Mesenchymal stem cell (in vitro differentiated cells and primary cell): ENCODE measurements around the gene TSPAN8.

ENCODE experiments used
- DNase-seq: peaks from one replicate; pipeline ENCODE4 v3.0.0-alpha.2; 2013
- H2AFZ ChIP-seq: one replicate; pipeline ENCODE4 v1.6.1; 2013; ENCODE audit warnings: low read depth, mild to moderate bottlenecking, control low read depth, inconsistent platforms, low read length, moderate library complexity
- H2AK5ac ChIP-seq: 2 replicates; pipeline ENCODE4 v1.6.1; 2013; ENCODE audit warnings: low read length, moderate library complexity, mild to moderate bottlenecking, inconsistent platforms; ENCODE audit not compliant: severe bottlenecking
- H2BK120ac ChIP-seq: one replicate; pipeline ENCODE4 v1.6.1; 2013; ENCODE audit warnings: low read depth, mild to moderate bottlenecking, inconsistent platforms, low read length, moderate library complexity
- H2BK12ac ChIP-seq, 2 experiments: one replicate each; pipeline ENCODE4 v1.6.1; 2013; ENCODE audit warnings: inconsistent platforms in 2 of 2, low read length in 2 of 2, mild to moderate bottlenecking in 2 of 2, moderate library complexity in 2 of 2, control low read depth in 1 of 2
- H2BK15ac ChIP-seq: one replicate; pipeline ENCODE4 v1.6.1; 2013; ENCODE audit warnings: mild to moderate bottlenecking, low read depth, inconsistent platforms; ENCODE audit not compliant: poor library complexity, severe bottlenecking
- H2BK5ac ChIP-seq: 2 replicates; pipeline ENCODE4 v1.6.1; 2013; ENCODE audit warnings: low read depth, mild to moderate bottlenecking, low read length, control low read depth, inconsistent platforms; ENCODE audit not compliant: poor library complexity, severe bottlenecking
- H3K14ac ChIP-seq, 2 experiments: one replicate each; pipeline ENCODE4 v1.6.1; 2013; ENCODE audit warnings: inconsistent platforms in 2 of 2, low read length in 2 of 2, control low read depth in 1 of 2, mild to moderate bottlenecking in 1 of 2, moderate library complexity in 1 of 2
- H3K18ac ChIP-seq, 2 experiments: one replicate each; pipeline ENCODE4 v1.6.1; 2013; ENCODE audit warnings: inconsistent platforms in 2 of 2, low read length in 2 of 2, control low read depth in 1 of 2, low read depth in 1 of 2, mild to moderate bottlenecking in 1 of 2
- H3K23ac ChIP-seq, 2 experiments: one replicate each; pipeline ENCODE4 v1.6.1; 2013; ENCODE audit warnings: inconsistent platforms in 2 of 2, low read length in 2 of 2, mild to moderate bottlenecking in 2 of 2, moderate library complexity in 2 of 2, control low read depth in 1 of 2
- H3K27ac ChIP-seq: 2 replicates; pipeline ENCODE4 v1.5.1; 2013; ENCODE audit warnings: mild to moderate bottlenecking, moderate library complexity, low read length, control low read depth, inconsistent platforms; ENCODE audit not compliant: poor library complexity, severe bottlenecking
- H3K27me3 ChIP-seq, 2 experiments: 2 replicates each; pipeline versions ENCODE4 v1.6.1 to v1.7.0; 2013; ENCODE audit warnings: low read length in 2 of 2, mild to moderate bottlenecking in 2 of 2, moderate library complexity in 2 of 2, control low read depth in 1 of 2, inconsistent platforms in 1 of 2; ENCODE audit not compliant: control insufficient read depth in 1 of 2, insufficient read depth in 1 of 2
- H3K36me3 ChIP-seq, 2 experiments: 2 replicates each; pipeline versions ENCODE4 v1.6.1 to v1.7.0; 2013; ENCODE audit warnings: low read length in 2 of 2, control low read depth in 1 of 2, inconsistent platforms in 1 of 2, low read depth in 1 of 2, mild to moderate bottlenecking in 1 of 2; ENCODE audit not compliant: insufficient read depth in 2 of 2, control insufficient read depth in 1 of 2
- H3K4ac ChIP-seq, 2 experiments: one replicate each; pipeline ENCODE4 v1.6.1; 2013; ENCODE audit warnings: inconsistent platforms in 2 of 2, low read length in 2 of 2, mild to moderate bottlenecking in 2 of 2, moderate library complexity in 2 of 2, control low read depth in 1 of 2, low read depth in 1 of 2
- H3K4me1 ChIP-seq: 2 replicates; pipeline ENCODE4 v1.6.1; 2013; ENCODE audit warnings: low read depth, low read length, control low read depth; ENCODE audit not compliant: control insufficient read depth, insufficient read depth
- H3K4me2 ChIP-seq: 2 replicates; pipeline ENCODE4 v1.6.1; 2013; ENCODE audit warnings: low read length, mild to moderate bottlenecking, inconsistent platforms; ENCODE audit not compliant: poor library complexity, severe bottlenecking
- H3K4me3 ChIP-seq, 2 experiments: 2 replicates each; pipeline versions ENCODE4 v1.5.1 to v1.7.0; 2013; ENCODE audit warnings: low read length in 2 of 2, mild to moderate bottlenecking in 2 of 2, control low read depth in 1 of 2, low read depth in 1 of 2; ENCODE audit not compliant: insufficient read depth in 1 of 2
- H3K79me1 ChIP-seq: replicated peaks from 2 replicates; pipeline ENCODE4 v1.6.1; 2013; ENCODE audit warnings: mild to moderate bottlenecking, control low read depth, low read length, inconsistent platforms; ENCODE audit not compliant: poor library complexity, severe bottlenecking
- H3K9ac ChIP-seq: 2 replicates; pipeline ENCODE4 v1.7.0; 2013; ENCODE audit warnings: mild to moderate bottlenecking, low read length, moderate library complexity
- H3K9me3 ChIP-seq: 2 replicates; pipeline ENCODE4 v1.7.0; 2013; ENCODE audit warnings: mild to moderate bottlenecking, low read length; ENCODE audit not compliant: control insufficient read depth
- H4K8ac ChIP-seq: one replicate; pipeline ENCODE4 v1.6.1; 2013; ENCODE audit warnings: inconsistent platforms, mild to moderate bottlenecking, low read length, moderate library complexity
- H4K91ac ChIP-seq: one replicate; pipeline ENCODE4 v1.6.1; 2013; ENCODE audit warnings: mild to moderate bottlenecking, low read length, inconsistent platforms
- WGBS: methylation state at CpG from one replicate; pipeline ENCODE4 v1.1.7; 2013; ENCODE audit warnings: mixed read lengths; 5-methylcytosine and 5-hydroxymethylcytosine counted together

Gene TSPAN8

GRCh38 chr12:71144682-71145081 lies 13.1 kb downstream of the TSPAN8 start:
- Histone ChIP-seq H3K23ac (no peak overlapping the region), H2BK15ac (no peak overlapping the region), H3K36me3 (no peaks in the 10 kb centered on the region), H3K4ac (no peak overlapping the region), H4K8ac (no peak overlapping the region), H3K9ac (no peak overlapping the region), H4K91ac (no peak overlapping the region), H2BK5ac (no peak overlapping the region), H2AFZ (no peak overlapping the region), H2BK12ac (no peak overlapping the region), H3K79me1 (no peaks in the 10 kb centered on the region), H3K14ac (no peak overlapping the region), H2AK5ac (no peak overlapping the region), H3K4me1 (no peaks in the 10 kb centered on the region), H3K9me3 (no peaks in the 10 kb centered on the region), H3K27me3 (no peaks in the 10 kb centered on the region), H3K18ac (no peak overlapping the region), H3K4me3 (no peak overlapping the region), H3K4me2 (no peak overlapping the region), H2BK120ac (no peak overlapping the region), H3K27ac (no peak overlapping the region)
- no CpG with 5 or more reads among the region's 1 CpG for WGBS
- no peak for DNase-seq

- H3K9ac ChIP-seq, result no peak overlapping the region
- no peak overlapping the region for H3K27ac ChIP-seq
- no peaks in the 10 kb centered on the region for H3K9me3 ChIP-seq
- no peaks in the 10 kb centered on the region for H3K36me3 ChIP-seq
- no peak overlapping the region for H2AK5ac ChIP-seq
- H2BK15ac ChIP-seq, result no peak overlapping the region
- H4K8ac ChIP-seq, result no peak overlapping the region
- H3K18ac ChIP-seq, result no peak overlapping the region
- no peak overlapping the region for H3K4me2 ChIP-seq
- H2AFZ ChIP-seq, result no peak overlapping the region
- H2BK12ac ChIP-seq, result no peak overlapping the region
- no peak overlapping the region for H3K23ac ChIP-seq
- H4K91ac ChIP-seq, result no peak overlapping the region
- no peak overlapping the region for H3K4me3 ChIP-seq
- H3K14ac ChIP-seq, result no peak overlapping the region
- DNase-seq, result no peak
- H2BK5ac ChIP-seq, result no peak overlapping the region
- 100% methylated on average over 3 of the region's 5 CpGs for WGBS
- H3K4ac ChIP-seq, result no peak overlapping the region
- no peaks in the 10 kb centered on the region for H3K4me1 ChIP-seq
- no peaks in the 10 kb centered on the region for H3K27me3 ChIP-seq
- no peaks in the 10 kb centered on the region for H3K79me1 ChIP-seq
- H2BK120ac ChIP-seq, result no peak overlapping the region
These were observed 14.8 kb downstream of the TSPAN8 start for GRCh38 chr12:71142956-71143355.

- Histone ChIP-seq H2AFZ (no peak overlapping the region), H2BK120ac (no peak overlapping the region), H3K27ac (no peak overlapping the region), H2AK5ac (no peak overlapping the region), H3K27me3 (no peaks in the 10 kb centered on the region), H3K9me3 (no peaks in the 10 kb centered on the region), H3K14ac (no peak overlapping the region), H4K91ac (no peak overlapping the region), H2BK12ac (no peak overlapping the region), H3K36me3 (no peaks in the 10 kb centered on the region), H2BK5ac (no peak overlapping the region), H3K23ac (no peak overlapping the region), H3K18ac (no peak overlapping the region), H3K4me2 (no peak overlapping the region), H2BK15ac (no peak overlapping the region), H3K4ac (no peak overlapping the region), H3K4me3 (no peak overlapping the region), H3K9ac (no peak overlapping the region), H3K79me1 (no peaks in the 10 kb centered on the region), H4K8ac (no peak overlapping the region), H3K4me1 (no peaks in the 10 kb centered on the region)
- 93% methylated on average over 2 of the region's 2 CpGs for WGBS
- DNase-seq, result no peak
These were observed 15.8 kb downstream of the TSPAN8 start for GRCh38 chr12:71142016-71142415.

GRCh38 chr12:71141378-71141926 lies 16.3 kb downstream of the TSPAN8 start:
- Histone ChIP-seq H3K36me3 (no peaks in the 10 kb centered on the region), H2AK5ac (no peak overlapping the region), H3K9ac (no peak overlapping the region), H3K4me2 (no peak overlapping the region), H3K9me3 (no peaks in the 10 kb centered on the region), H3K27me3 (no peaks in the 10 kb centered on the region), H4K8ac (no peak overlapping the region), H3K23ac (no peak overlapping the region), H4K91ac (no peak overlapping the region), H2BK15ac (no peak overlapping the region), H3K4me3 (no peak overlapping the region), H3K79me1 (no peaks in the 10 kb centered on the region), H2BK120ac (no peak overlapping the region), H3K18ac (no peak overlapping the region), H3K4ac (no peak overlapping the region), H3K14ac (no peak overlapping the region), H2BK5ac (no peak overlapping the region), H2BK12ac (no peak overlapping the region), H3K27ac (no peak overlapping the region), H3K4me1 (no peaks in the 10 kb centered on the region), H2AFZ (no peak overlapping the region)
- WGBS, result 43% methylated on average over 1 of the region's 1 CpG
- no peak for DNase-seq
